ENCODE data around the gene ACSS1. TPM values are rescaled to one million over a fixed set of nuclear protein-coding genes. Genes with fewer than 3 reads are reported as not detected.

ACSS1 gene
- total RNA-seq, 5 donors from 2014 or later (not counting 1 experiment from before 2014, with no cell fraction given), result 39.1 to 59.6 (median 57.7) TPM

GRCh38 chr20:25038591-25039015, 19.3 kb downstream of the ACSS1 start:
- Mint-ChIP-seq H3K27me3 (no peaks in the 10 kb centered on the region), H3K27ac (peak overlapping the region; percentile 61 to 69), H3K4me3 (no peak overlapping the region), H3K36me3 (peaks cover under 1% of the 10 kb centered on the region), H3K4me1 (peaks cover 68 to 83% (median 81%) of the 10 kb centered on the region in 3 donors), H3K9me3 (no peaks in the 10 kb centered on the region)
- ChIA-PET POLR2A (no interaction called here), CTCF (interaction anchor here in 1 of 2 donors (2.3 kb wide), 1 partner anchor 25 kb away, joined by 8 read pairs; no protein-coding TSS in a partner anchor)
- DNase-seq (no peak), ATAC-seq (replicated peaks in 1 of 4) (no peak)
- H3K36me3 ChIP-seq (ENCODE audit: control insufficient read depth in 2 of 2, extremely low read depth in 1 of 2, insufficient read depth in 1 of 2, low read length in 1 of 2), result peaks cover 5 to 15% of the 10 kb centered on the region in 2 donors
- no peaks in the 10 kb centered on the region for H3K27me3 ChIP-seq (replicated peaks in 1 of 2; ENCODE audit: control insufficient read depth in 2 of 2, extremely low read depth in 1 of 2, insufficient read depth in 2 of 2, low read length in 1 of 2)
- 97% methylated on average over 6 of the region's 6 CpGs for WGBS (ENCODE audit: insufficient coverage)
- H3K9me3 ChIP-seq, result no peaks in the 10 kb centered on the region
- peaks cover 45 to 82% of the 10 kb centered on the region in 2 experiments for H3K4me1 ChIP-seq (ENCODE audit: control insufficient read depth in 1 of 2, extremely low read depth in 1 of 2, insufficient read depth in 2 of 2, low read length in 2 of 2)
- no peak overlapping the region for H3K4me3 ChIP-seq (ENCODE audit: control insufficient read depth in 1 of 2, extremely low read depth in 1 of 2, low read length in 1 of 2)
- peak overlapping the region; percentile 15 for H3K27ac ChIP-seq (ENCODE audit: low read length)

- ChIA-PET CTCF (interaction anchor here in 1 of 2 donors (2.3 kb wide), 1 partner anchor 26 kb away, joined by 8 read pairs; no protein-coding TSS in a partner anchor), POLR2A (no interaction called here)
- Mint-ChIP-seq H3K27ac (peak overlapping the region; percentile 86 to 89), H3K27me3 (no peaks in the 10 kb centered on the region), H3K9me3 (no peaks in the 10 kb centered on the region), H3K4me1 (peaks cover 68 to 82% (median 79%) of the 10 kb centered on the region in 3 donors), H3K36me3 (peaks cover 3% of the 10 kb centered on the region), H3K4me3 (peak overlapping the region in 1 of 3 donors; percentile 76)
- Histone ChIP-seq H3K36me3 (ENCODE audit: control insufficient read depth in 2 of 2, extremely low read depth in 1 of 2, insufficient read depth in 1 of 2, low read length in 1 of 2) (peaks cover 5 to 15% of the 10 kb centered on the region in 2 donors), H3K27ac (ENCODE audit: low read length) (no peak overlapping the region), H3K9me3 (no peaks in the 10 kb centered on the region), H3K4me3 (ENCODE audit: control insufficient read depth in 1 of 2, extremely low read depth in 1 of 2, low read length in 1 of 2) (no peak overlapping the region), H3K27me3 (replicated peaks in 1 of 2; ENCODE audit: control insufficient read depth in 2 of 2, extremely low read depth in 1 of 2, insufficient read depth in 2 of 2, low read length in 1 of 2) (no peaks in the 10 kb centered on the region), H3K4me1 (ENCODE audit: control insufficient read depth in 1 of 2, extremely low read depth in 1 of 2, insufficient read depth in 2 of 2, low read length in 2 of 2) (peaks cover 45 to 76% of the 10 kb centered on the region in 2 experiments)
- ATAC-seq (replicated peaks in 1 of 4), result no peak
- DNase-seq, result no peak
- WGBS (ENCODE audit: insufficient coverage), result 100% methylated on average over 1 of the region's 3 CpGs
Measured at GRCh38 chr20:25038103-25038410, 19.9 kb downstream of the ACSS1 start.

GRCh38 chr20:25037288-25038102, 20.4 kb downstream of the ACSS1 start:
- 82% methylated on average over 11 of the region's 15 CpGs for WGBS (ENCODE audit: insufficient coverage)
- Histone ChIP-seq H3K36me3 (ENCODE audit: control insufficient read depth in 2 of 2, extremely low read depth in 1 of 2, insufficient read depth in 1 of 2, low read length in 1 of 2) (peaks cover 5 to 15% of the 10 kb centered on the region in 2 donors), H3K9me3 (no peaks in the 10 kb centered on the region), H3K27me3 (replicated peaks in 1 of 2; ENCODE audit: control insufficient read depth in 2 of 2, extremely low read depth in 1 of 2, insufficient read depth in 2 of 2, low read length in 1 of 2) (no peaks in the 10 kb centered on the region), H3K27ac (ENCODE audit: low read length) (no peak overlapping the region), H3K4me3 (ENCODE audit: control insufficient read depth in 1 of 2, extremely low read depth in 1 of 2, low read length in 1 of 2) (no peak overlapping the region), H3K4me1 (ENCODE audit: control insufficient read depth in 1 of 2, extremely low read depth in 1 of 2, insufficient read depth in 2 of 2, low read length in 2 of 2) (peaks cover 40 to 70% of the 10 kb centered on the region in 2 experiments)
- ATAC-seq (replicated peaks in 1 of 4), result peak in 1 of 4 experiments; percentile 81
- no peaks in the 10 kb centered on the region for H3K9me3 Mint-ChIP-seq
- H3K4me1 Mint-ChIP-seq, result peaks cover 62 to 78% (median 74%) of the 10 kb centered on the region in 3 donors
- peaks cover 3% of the 10 kb centered on the region for H3K36me3 Mint-ChIP-seq
- CTCF ChIA-PET, result interaction anchor here in 1 of 2 donors (2.3 kb wide), 1 partner anchor 26 kb away, joined by 8 read pairs; no protein-coding TSS in a partner anchor
- H3K27me3 Mint-ChIP-seq, result no peaks in the 10 kb centered on the region
- peak overlapping the region; percentile 86 to 89 for H3K27ac Mint-ChIP-seq
- POLR2A ChIA-PET, result interaction anchor here in 1 of 2 donors (0.6 kb wide), 1 partner anchor 18 kb away, joined by 3 read pairs; no protein-coding TSS in a partner anchor
- peak in 11 of 35 experiments; percentile 5 to 40 (median 22) for DNase-seq
- H3K4me3 Mint-ChIP-seq, result peak overlapping the region in 1 of 3 donors; percentile 76

- Histone ChIP-seq H3K4me3 (ENCODE audit: control insufficient read depth in 1 of 2, extremely low read depth in 1 of 2, low read length in 1 of 2) (peak overlapping the region in 1 of 2 donors; percentile 21), H3K27me3 (replicated peaks in 1 of 2; ENCODE audit: control insufficient read depth in 2 of 2, extremely low read depth in 1 of 2, insufficient read depth in 2 of 2, low read length in 1 of 2) (no peaks in the 10 kb centered on the region), H3K36me3 (ENCODE audit: control insufficient read depth in 2 of 2, extremely low read depth in 1 of 2, insufficient read depth in 1 of 2, low read length in 1 of 2) (peaks cover 4 to 15% of the 10 kb centered on the region in 2 donors), H3K9me3 (no peaks in the 10 kb centered on the region), H3K4me1 (ENCODE audit: control insufficient read depth in 1 of 2, extremely low read depth in 1 of 2, insufficient read depth in 2 of 2, low read length in 2 of 2) (peaks cover 29 to 63% of the 10 kb centered on the region in 2 experiments), H3K27ac (ENCODE audit: low read length) (no peak overlapping the region)
- Mint-ChIP-seq H3K4me3 (peak overlapping the region; percentile 57 to 76 (median 69)), H3K4me1 (peaks cover 51 to 70% (median 66%) of the 10 kb centered on the region in 3 donors), H3K36me3 (peaks cover 3% of the 10 kb centered on the region), H3K27ac (peak overlapping the region; percentile 86 to 89), H3K9me3 (no peaks in the 10 kb centered on the region), H3K27me3 (no peaks in the 10 kb centered on the region)
- ChIA-PET CTCF (interaction anchor here (0.6 to 0.7 kb wide), 4 partner anchors 10 to 215 kb away, joined by 3 to 8 read pairs (median 6); no protein-coding TSS in a partner anchor), POLR2A (no interaction called here)
- ATAC-seq (replicated peaks in 1 of 4) (peak in 1 of 4 experiments; percentile 7), DNase-seq (no peak)
- WGBS (ENCODE audit: insufficient coverage), result 36% methylated on average over 2 of the region's 7 CpGs
Measured at GRCh38 chr20:25036331-25036936, 21.5 kb downstream of the ACSS1 start.

GRCh38 chr20:25035921-25036320, 22.0 kb downstream of the ACSS1 start:
- H3K9me3 ChIP-seq, result no peaks in the 10 kb centered on the region
- ATAC-seq (replicated peaks in 1 of 4) (peak; percentile 66 to 90 (median 81)), DNase-seq (peak in 5 of 35 experiments; percentile 11 to 25 (median 14))
- H3K27me3 Mint-ChIP-seq, result no peaks in the 10 kb centered on the region
- WGBS (ENCODE audit: insufficient coverage), result no CpG with 5 or more reads among the region's 4 CpGs
- ChIA-PET CTCF (interaction anchor here in 1 of 2 donors (0.6 kb wide), 1 partner anchor 215 kb away, joined by 6 read pairs; no protein-coding TSS in a partner anchor), POLR2A (no interaction called here)
- H3K4me1 ChIP-seq (ENCODE audit: control insufficient read depth in 1 of 2, extremely low read depth in 1 of 2, insufficient read depth in 2 of 2, low read length in 2 of 2), result peaks cover 25 to 59% of the 10 kb centered on the region in 2 experiments
- H3K9me3 Mint-ChIP-seq, result no peaks in the 10 kb centered on the region
- H3K27ac ChIP-seq (ENCODE audit: low read length), result no peak overlapping the region
- peaks cover 50 to 72% (median 65%) of the 10 kb centered on the region in 3 donors for H3K4me1 Mint-ChIP-seq
- peak overlapping the region; percentile 86 to 89 for H3K27ac Mint-ChIP-seq
- H3K27me3 ChIP-seq (replicated peaks in 1 of 2; ENCODE audit: control insufficient read depth in 2 of 2, extremely low read depth in 1 of 2, insufficient read depth in 2 of 2, low read length in 1 of 2), result no peaks in the 10 kb centered on the region
- H3K4me3 ChIP-seq (ENCODE audit: control insufficient read depth in 1 of 2, extremely low read depth in 1 of 2, low read length in 1 of 2), result peak overlapping the region in 1 of 2 donors; percentile 21
- H3K36me3 Mint-ChIP-seq, result peaks cover 3% of the 10 kb centered on the region
- peaks cover 2 to 16% of the 10 kb centered on the region in 2 donors for H3K36me3 ChIP-seq (ENCODE audit: control insufficient read depth in 2 of 2, extremely low read depth in 1 of 2, insufficient read depth in 1 of 2, low read length in 1 of 2)
- peak overlapping the region; percentile 57 to 76 (median 69) for H3K4me3 Mint-ChIP-seq

GRCh38 chr20:25033924-25034300, 24.0 kb downstream of the ACSS1 start:
- Mint-ChIP-seq H3K4me3 (no peak overlapping the region), H3K9me3 (no peaks in the 10 kb centered on the region), H3K27ac (no peak overlapping the region), H3K4me1 (peaks cover 59 to 66% (median 61%) of the 10 kb centered on the region in 3 donors), H3K27me3 (no peaks in the 10 kb centered on the region), H3K36me3 (peaks cover 16% of the 10 kb centered on the region)
- POLR2A ChIA-PET, result no interaction called here
- H3K4me3 ChIP-seq (ENCODE audit: control insufficient read depth in 1 of 2, extremely low read depth in 1 of 2, low read length in 1 of 2), result no peak overlapping the region
- DNase-seq, result no peak
- 87% methylated on average over 2 of the region's 3 CpGs for WGBS (ENCODE audit: insufficient coverage)
- CTCF ChIA-PET, result no interaction called here
- no peaks in the 10 kb centered on the region for H3K27me3 ChIP-seq (replicated peaks in 1 of 2; ENCODE audit: control insufficient read depth in 2 of 2, extremely low read depth in 1 of 2, insufficient read depth in 2 of 2, low read length in 1 of 2)
- no peak overlapping the region for H3K27ac ChIP-seq (ENCODE audit: low read length)
- H3K9me3 ChIP-seq, result no peaks in the 10 kb centered on the region
- peaks cover 25 to 39% of the 10 kb centered on the region in 2 experiments for H3K4me1 ChIP-seq (ENCODE audit: control insufficient read depth in 1 of 2, extremely low read depth in 1 of 2, insufficient read depth in 2 of 2, low read length in 2 of 2)
- H3K36me3 ChIP-seq (ENCODE audit: control insufficient read depth in 2 of 2, extremely low read depth in 1 of 2, insufficient read depth in 1 of 2, low read length in 1 of 2), result peaks cover 2 to 30% of the 10 kb centered on the region in 2 donors
- ATAC-seq (replicated peaks in 1 of 4), result no peak
